HuH-7.5 (cell line): ENCODE data around the gene CKS1B.
A peak's percentile ranks its signal among the peaks of the same experiment; 100 is the strongest.

Source experiments
- DNase-seq: peaks from one replicate; pipeline ENCODE4 v3.0.0; 2011; ENCODE audit warnings: low spot score

Gene CKS1B

DNA sequence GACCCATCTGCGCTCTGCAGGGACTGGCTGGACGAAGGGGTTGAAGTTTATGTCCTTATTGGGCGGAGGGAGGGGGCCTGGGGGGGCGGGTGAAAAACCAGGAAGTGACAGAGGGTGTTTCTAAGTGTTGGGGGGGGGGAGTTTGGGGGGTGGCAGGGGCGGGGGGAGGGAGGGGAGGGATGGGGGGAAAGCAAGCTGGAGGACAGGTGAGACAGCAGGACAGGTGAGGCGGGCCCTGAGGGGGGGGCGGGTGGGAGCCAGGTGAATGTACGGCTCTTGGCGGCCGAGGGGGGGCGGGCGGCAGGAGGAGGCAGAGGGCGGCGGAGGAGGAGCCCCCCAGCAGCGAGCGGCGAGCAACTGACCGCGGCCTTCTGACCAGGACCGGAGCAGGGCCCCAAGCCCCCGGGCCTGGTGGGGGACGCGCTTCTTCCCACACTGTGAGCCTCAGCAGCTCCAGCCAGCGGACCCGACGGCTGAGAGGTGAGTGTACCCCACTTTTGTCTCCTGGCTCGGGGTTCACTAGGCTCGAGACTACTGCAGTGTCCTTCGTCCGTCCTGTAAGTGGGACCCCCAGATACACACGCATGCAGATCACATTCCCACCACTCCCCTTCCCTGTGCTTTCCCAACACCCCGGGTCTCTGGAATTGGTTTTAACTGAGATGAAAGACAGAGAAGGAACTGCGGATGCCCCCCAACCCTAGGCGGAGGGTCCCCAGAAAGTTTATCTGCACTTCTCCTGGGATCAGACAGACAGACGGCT, 28.2 kb downstream of the CKS1B start, which contains the start of gene ZBTB7B:
TSS of gene ZBTB7B (plus strand) at position 339 of the 763 bp plus-strand sequence. CDS start 11,859 bp downstream, outside the sequence.
- DNase-seq: peak; percentile 64

DNA sequence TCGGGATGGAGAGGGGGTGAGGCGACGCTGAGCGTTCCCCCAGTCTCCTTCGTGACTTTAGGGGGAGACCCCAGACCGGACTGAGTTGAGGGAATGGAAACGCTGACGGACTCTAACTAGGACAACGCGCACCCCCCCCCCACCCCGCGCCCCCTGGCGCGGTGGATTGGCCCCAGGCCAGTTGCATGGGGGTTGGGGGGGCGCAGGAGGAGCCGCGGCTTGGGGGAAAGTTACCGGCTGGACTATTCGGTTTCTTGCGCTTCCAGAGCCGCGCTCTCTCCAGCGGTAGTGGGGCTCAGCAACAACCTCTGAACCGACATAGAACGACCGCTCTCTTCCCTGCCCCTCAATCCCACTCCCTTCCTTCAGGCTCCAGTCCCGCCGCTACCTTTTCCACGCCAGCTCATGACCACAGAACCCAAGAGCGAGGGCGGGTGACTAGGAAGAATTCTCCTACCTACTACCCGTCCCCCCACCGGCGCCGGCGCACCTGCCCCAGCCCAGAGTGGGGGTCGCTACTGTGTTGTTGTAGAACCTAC, 28.8 kb downstream of the CKS1B start:
- DNase-seq: no peak

- DNase-seq: peak; percentile 82
These were observed 29.4 kb downstream of the CKS1B start for GRCh38 chr1:155003766-155004351.

DNA sequence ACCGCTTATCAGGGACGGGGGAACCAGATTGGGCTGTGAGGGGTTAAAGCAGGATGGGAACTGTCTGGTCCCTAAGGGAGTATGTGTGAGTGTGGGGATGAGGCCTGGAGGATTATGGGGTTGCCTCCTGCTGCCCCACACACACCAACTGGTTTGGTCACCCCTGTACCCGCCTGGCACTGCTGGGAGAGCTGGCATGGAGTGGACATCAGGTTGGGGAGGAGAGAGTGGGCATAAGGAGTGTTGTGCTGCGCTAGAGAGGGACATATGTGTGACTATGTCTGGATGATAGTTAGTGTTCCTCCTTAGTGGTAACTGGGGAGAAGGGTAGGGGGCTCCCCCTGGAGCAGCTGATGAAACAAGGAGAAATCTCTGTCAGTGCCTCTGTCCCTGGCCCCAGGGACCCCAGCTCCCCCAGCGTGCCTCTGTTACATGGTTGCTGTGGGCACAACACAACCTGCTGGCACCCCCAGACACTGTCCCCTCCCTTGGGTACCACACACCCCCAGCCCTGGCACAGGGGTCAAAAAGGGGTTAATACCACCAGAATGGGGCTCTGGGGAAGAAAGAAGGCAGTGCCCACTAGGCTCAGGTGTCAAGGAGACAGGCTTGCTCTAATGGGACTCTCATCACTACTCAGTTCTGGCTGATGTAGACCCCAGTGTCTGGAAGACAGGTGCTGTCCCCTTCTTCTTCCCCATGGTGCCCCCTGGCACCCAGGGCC, 30.0 kb downstream of the CKS1B start:
- DNase-seq: no peak

DNA sequence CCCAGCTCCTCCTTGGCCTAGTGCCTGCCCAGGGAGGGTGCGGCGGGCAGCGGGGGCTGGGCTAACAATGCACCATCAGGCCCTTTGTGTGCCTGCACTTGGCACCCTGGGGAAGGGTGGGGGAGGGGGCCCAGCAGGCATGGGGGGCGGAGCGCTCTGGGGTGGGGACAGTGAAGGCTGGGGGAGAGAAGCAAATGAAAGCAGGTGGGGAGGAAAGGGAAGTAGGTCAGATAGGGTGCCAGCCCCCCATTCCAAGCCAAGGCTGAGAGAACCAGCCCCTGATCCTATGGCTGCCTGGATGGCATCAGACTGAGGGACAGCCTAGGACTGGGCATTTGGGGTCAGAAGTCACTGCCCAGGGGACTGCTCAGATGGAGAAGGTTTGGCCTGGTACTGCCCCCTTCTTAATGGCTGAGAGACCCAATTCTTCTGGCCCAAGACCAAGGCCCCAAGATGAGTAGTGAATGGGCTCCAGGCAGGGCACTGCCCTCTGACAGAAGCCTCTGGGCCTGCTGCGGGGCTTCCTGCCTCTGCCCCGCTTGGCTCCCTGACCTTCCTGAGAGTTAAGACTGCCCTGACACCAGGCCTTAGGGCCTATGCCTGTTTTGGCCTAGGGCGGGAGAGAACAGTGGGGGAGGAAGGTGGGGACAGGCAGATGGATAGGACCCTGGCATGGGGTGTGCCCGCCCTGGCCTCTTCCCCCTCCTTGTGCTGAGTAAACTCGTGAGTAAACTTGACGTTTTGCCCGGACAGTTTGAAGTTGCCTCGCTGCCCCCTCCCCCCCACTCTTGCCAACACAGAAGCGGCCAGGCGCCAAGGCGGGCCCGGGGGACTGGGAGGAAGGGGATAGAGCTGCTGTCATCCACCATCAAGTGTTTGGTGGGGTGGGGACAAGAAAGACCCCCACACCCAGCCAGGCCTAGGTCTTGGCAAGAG, 30.9 kb downstream of the CKS1B start:
- DNase-seq: no peak

DNA sequence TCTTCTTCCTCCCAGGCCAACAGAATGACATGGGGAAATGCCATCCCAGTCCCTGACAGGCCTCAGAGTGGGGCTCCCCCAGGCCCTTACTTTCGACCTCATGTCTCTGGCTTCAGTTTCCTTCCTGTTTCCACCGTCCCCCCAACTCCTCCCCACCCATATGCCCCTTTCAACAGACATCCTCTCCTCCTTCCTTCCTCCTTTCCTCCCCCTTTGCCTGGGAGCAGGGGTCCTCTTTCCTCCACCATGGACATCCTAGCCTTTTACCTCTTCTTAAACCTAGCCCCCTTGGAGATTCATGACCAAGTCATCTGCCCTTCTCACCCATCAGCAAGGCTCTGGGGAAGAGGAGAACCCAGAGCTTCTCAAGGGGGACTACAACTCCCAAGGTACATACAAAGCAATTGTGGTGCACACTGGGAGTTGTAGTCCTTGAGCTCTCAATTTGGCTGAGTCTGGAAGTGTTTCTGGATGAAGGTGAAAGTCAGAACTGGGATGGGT, 32.2 kb downstream of the CKS1B start:
- DNase-seq: no peak

DNA sequence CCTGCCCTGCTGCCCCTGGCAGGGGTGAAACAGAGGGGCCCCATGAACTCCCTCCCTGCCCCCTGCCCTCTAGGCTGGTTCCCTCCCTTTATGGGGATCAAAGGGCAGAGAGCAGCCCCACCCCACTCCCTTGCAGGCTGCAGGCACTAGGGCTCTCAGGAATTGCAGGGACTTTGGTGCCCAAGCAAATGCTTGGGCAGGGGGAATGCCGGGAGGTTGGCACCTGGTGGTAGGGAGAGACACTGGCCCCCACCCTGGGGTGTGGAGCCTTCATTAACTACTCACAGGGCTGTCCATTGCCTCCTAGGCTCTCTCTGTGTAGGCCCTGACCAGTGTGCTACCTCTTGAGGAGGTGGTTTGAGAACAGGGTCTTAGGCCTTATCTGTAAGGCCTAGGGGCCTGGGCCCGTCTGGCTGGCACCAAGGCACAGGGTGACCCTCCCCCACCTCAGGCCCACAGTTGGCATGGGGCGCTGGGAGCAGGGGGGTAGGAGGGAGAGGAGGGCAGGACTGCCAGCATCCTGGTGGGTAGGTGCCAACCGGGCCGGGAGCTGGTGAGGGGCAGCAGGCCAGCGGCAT, 32.9 kb downstream of the CKS1B start:
- no peak for DNase-seq

GRCh38 chr1:155008015-155008941, 33.8 kb downstream of the CKS1B start:
- no peak for DNase-seq

GRCh38 chr1:155009221-155009711, 34.8 kb downstream of the CKS1B start:
- no peak for DNase-seq

GRCh38 chr1:155009742-155010141, 35.3 kb downstream of the CKS1B start:
- no peak for DNase-seq

GRCh38 chr1:155010211-155010918, 35.9 kb downstream of the CKS1B start:
- no peak for DNase-seq

DNA sequence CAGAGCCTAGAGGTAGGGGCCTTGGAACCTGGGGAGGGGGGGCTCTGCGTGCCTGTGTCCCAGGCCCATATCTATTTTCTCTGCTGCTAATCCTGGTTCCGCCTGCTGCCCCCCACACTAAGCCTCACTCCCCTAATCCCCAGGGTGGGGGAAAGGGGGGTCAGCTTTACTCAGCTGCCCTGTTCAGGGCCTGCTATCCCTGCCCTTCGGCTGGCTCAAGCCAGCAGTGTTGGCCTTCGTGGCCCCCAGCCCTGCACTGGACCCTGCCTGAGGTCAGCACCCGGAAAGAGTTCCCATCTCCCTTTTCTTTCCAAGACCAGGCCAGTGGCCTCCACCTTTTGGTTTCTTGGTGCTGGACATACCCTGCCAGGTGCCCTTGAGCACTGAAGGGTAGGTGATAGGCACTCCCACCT, 36.5 kb downstream of the CKS1B start:
- no peak for DNase-seq

DNA sequence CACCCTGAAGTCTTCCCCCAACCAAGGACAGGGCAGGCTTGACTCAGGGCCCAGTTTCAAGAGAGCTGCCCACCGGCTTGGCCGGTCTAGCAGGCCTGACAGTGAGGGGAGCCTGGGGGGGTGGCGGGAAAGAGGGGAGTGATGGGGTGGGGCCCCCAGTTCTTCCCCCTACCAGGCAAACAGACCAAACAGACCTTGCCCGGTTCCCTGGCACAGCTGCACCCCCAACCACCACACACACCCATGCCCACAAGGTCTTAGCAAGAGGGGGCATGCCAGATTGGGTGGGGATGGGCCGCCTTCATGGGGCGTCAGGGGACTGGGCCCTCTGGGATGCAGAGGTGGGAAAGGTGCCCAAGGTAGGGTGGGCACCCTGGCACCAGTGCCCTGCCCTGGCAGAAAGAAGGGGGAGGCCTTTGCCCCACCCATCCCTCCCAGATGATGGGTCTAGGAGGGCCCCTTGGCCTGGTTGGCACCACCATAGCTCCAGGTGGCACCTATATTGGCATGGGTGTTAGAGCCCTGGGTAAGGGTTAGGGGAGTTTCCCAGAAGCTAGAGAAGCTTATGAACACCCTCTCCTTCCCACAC, 37.0 kb downstream of the CKS1B start:
- no peak for DNase-seq

GRCh38 chr1:155012026-155012546, 37.6 kb downstream of the CKS1B start:
- DNase-seq: no peak

- DNase-seq: no peak
These were observed 38.5 kb downstream of the CKS1B start for GRCh38 chr1:155012776-155013602.

GRCh38 chr1:155013632-155014031, 39.2 kb downstream of the CKS1B start:
- DNase-seq: no peak

DNA sequence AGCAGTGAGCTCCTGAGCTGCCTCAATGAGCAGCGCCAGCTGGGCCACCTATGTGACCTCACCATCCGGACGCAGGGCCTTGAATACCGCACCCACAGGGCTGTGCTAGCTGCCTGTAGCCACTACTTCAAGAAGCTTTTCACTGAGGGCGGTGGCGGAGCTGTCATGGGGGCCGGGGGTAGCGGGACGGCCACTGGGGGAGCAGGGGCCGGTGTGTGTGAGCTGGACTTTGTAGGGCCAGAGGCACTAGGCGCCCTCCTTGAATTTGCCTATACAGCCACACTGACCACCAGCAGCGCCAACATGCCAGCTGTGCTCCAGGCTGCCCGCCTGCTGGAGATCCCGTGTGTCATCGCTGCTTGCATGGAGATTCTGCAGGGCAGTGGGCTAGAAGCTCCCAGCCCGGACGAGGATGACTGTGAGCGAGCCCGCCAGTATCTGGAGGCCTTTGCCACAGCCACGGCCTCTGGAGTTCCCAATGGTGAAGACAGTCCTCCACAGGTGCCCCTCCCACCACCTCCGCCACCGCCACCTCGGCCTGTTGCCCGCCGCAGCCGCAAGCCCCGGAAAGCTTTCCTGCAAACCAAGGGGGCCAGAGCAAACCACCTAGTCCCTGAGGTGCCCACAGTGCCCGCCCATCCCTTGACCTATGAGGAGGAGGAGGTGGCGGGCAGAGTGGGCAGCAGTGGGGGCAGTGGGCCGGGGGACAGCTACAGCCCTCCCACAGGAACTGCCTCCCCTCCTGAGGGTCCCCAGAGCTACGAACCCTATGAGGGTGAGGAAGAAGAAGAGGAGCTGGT, 40.4 kb downstream of the CKS1B start:
- no peak for DNase-seq
